AG10803 (cell line): Measurements from ENCODE around the gene L1CAM.

ENCODE experiments used
- DNase-seq: peaks from one replicate; pipeline ENCODE4 v3.0.0; 2010; ENCODE audit warnings: low read depth
- H3K4me3 ChIP-seq: 2 replicates; pipeline ENCODE4 v1.5.1; 2011; ENCODE audit warnings: mild to moderate bottlenecking, low read length, control low read depth
- CTCF ChIP-seq: conservative IDR thresholded peaks from 2 replicates; pipeline ENCODE4 v1.5.1; 2011; ENCODE audit warnings: mild to moderate bottlenecking, low read length, control low read depth, inconsistent platforms

Gene L1CAM

DNA sequence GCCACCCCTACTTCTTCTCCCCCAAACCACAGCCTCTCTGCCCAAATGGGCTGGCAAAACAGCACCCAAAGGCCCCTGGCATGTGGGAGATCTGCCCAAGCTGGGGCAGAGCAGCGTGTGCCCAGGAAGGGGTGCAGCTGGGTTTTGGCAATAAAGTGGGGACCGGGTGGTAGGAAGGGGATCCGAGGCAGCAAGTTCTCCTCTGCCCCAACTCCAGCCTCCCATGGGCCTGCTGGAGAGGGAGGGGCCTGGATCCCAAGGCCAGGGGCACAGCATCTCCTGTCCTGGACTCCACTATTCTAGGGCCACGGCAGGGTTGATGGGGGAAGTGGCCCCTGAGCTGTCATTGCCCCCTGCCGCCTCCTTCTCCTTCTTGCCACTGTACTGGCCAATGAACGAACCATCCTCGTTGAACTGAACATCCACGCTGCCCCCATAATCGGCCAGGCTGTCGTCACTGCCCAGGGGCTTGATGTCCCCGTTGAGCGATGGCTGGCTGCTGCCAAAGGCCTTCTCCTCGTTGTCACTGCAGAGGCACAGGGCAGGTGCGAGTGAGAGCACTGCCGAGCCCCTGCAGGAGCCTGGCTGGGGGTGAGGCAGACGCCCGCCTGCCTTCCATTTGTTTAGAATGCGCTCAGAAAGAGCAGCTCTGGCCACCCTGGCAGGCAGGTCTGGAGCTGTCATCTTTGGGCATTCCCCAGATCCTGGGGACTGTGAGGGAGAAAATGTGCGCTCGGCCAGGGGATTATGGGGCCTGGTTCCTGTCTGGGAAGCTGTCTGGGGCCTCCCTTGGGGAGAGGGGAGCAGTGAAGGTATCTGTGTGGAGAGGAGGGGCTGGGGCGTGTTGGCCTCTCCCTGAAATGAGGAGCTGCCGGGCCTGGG lies 23.4 kb downstream of the L1CAM start:
- no peak for DNase-seq
- no peak for TF ChIP-seq CTCF
- no peak overlapping the region for H3K4me3 ChIP-seq

GRCh38 chrX:153861733-153862310 lies 24.2 kb downstream of the L1CAM start:
- no peak overlapping the region for H3K4me3 ChIP-seq
- TF ChIP-seq CTCF: no peak
- DNase-seq: no peak

- DNase-seq: no peak
- no peak overlapping the region for H3K4me3 ChIP-seq
- TF ChIP-seq CTCF: no peak
These were observed 24.8 kb downstream of the L1CAM start for GRCh38 chrX:153861151-153861550.

GRCh38 chrX:153857348-153857903 lies 28.5 kb downstream of the L1CAM start:
- H3K4me3 ChIP-seq: no peak overlapping the region
- DNase-seq: no peak
- TF ChIP-seq CTCF: no peak

DNA sequence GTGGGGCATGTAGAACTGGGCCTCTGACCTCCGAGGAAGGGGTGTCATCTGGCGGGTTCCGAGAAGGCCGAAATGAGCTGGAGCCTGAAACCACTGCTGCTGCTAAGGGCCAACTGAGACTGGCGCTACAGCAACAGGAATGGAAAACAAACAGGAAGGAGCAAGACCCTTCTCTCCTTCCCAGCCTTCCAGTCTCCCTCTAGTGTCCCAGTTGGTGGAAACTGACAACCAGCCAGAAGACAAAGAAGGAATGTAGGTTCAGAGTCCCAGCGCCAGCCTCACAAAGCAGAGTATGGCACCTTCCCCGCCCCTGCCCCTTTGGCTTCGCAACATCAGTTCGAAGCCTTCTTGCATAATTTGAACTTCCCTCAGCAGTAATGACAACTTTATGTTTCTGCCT lies 31.3 kb downstream of the L1CAM start:
- no peak for TF ChIP-seq CTCF
- H3K4me3 ChIP-seq: no peak overlapping the region
- DNase-seq: no peak

DNA sequence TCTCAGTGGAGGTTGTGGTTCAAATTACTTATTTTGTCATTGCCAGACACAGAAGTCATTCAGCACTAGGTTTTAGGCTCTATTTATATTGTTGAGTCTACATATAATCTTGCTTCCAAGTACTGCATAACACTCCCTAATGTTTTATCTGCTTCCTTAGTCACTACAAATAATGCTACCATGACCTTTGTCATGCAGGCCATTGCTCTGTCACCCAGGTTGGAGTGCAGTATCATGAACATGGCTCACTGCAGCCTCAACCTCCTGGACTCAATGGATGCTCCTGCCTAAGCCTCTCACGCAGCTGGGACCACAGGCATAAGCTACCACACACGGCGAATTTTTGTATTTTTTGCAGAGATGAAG lies 32.1 kb downstream of the L1CAM start:
- no peak overlapping the region for H3K4me3 ChIP-seq
- TF ChIP-seq CTCF: no peak
- DNase-seq: no peak
